Upper lobe of left lung (tissue), 6 donors: ENCODE measurements around the gene GOLGA6D. TPM values are rescaled to one million over a fixed set of nuclear protein-coding genes. Genes with fewer than 3 reads are reported as not detected.
"Not testable (repeated sequence)": the region's sequence is repeated elsewhere in the genome, so short reads cannot be mapped to it uniquely, and the experiment has no call there.

Experiments used
- ATAC-seq, 2 donors: fragments of 200-7000 bp; cut with Tn5 transposase; one replicate each; pipeline ENCODE4 v1.9.1; 2022; ENCODE audit warnings: mild to moderate bottlenecking in 2 of 2, moderate library complexity in 2 of 2; ENCODE audit not compliant: low FRiP score in 2 of 2
- DNase-seq, 2 donors: peaks; one replicate each; pipeline ENCODE4 v3.0.0-alpha.2; 2019 to 2020
- H3K27ac ChIP-seq, 4 donors: fragments of 200-600 bp; sonication (generic); one replicate each; pipeline ENCODE4 v1.5.1; 2016 to 2019
- H3K27me3 ChIP-seq, 4 donors: fragments of 200-600 bp; sonication (generic); one replicate each; pipeline ENCODE4 v1.5.1; 2017 to 2019
- H3K36me3 ChIP-seq, 4 donors: fragments of 200-600 bp; sonication (generic); one replicate each; pipeline ENCODE4 v1.5.1; 2016 to 2019
- H3K4me1 ChIP-seq, 4 donors: fragments of 200-600 bp; sonication (generic); one replicate each; pipeline ENCODE4 v1.5.1; 2018 to 2019
- H3K4me3 ChIP-seq, 4 donors: fragments of 200-600 bp; sonication (generic); one replicate each; pipeline ENCODE4 v1.5.1; 2017 to 2019; ENCODE audit warnings: mild to moderate bottlenecking in 2 of 4, moderate library complexity in 1 of 4
- H3K9me3 ChIP-seq, 4 donors: fragments of 200-600 bp; sonication (generic); one replicate each; pipeline ENCODE4 v1.5.1; 2018 to 2019
- CTCF ChIP-seq, 6 experiments: fragments of 450-650 bp in 4 of 6; fragments of 200-600 bp in 2 of 6; sonication (generic) in 2 of 6; IDR thresholded peaks; one replicate each; pipeline ENCODE4 v1.5.1; 2016 to 2019; ENCODE audit warnings: antibody characterized with exemption in 6 of 6
- EP300 ChIP-seq, 4 donors: sonication (generic); formaldehyde crosslinking; IDR thresholded peaks; one replicate each; pipeline ENCODE4 v1.5.1; 2017; ENCODE audit warnings: antibody characterized with exemption in 4 of 4, control low read depth in 2 of 4
- POLR2A ChIP-seq, 4 donors: fragments of 450-650 bp; IDR thresholded peaks; one replicate each; pipeline ENCODE4 v1.5.1; 2016 to 2017; ENCODE audit warnings: antibody characterized with exemption in 4 of 4, mild to moderate bottlenecking in 2 of 4
- POLR2AphosphoS5 ChIP-seq, 2 donors: sonication (generic); formaldehyde crosslinking; IDR thresholded peaks; one replicate each; pipeline ENCODE4 v1.5.1; 2017; ENCODE audit warnings: antibody characterized with exemption in 2 of 2
- WGBS, 2 donors: methylation state at CpG; one replicate each; pipeline ENCODE4 v1.1.5; 2017 to 2018; 5-methylcytosine and 5-hydroxymethylcytosine counted together
- total RNA-seq, 6 donors: library from RNA; depleted of rRNA in 4 of 6; stranded (reverse); fragments of >200 nt in 4 of 6; gene quantifications; one replicate each; pipeline versions ENCODE4 v1.1.0 to v1.2.1, GENCODE V29; 2016 to 2021
- donor health status: DM: no; HTN: no; CAD: no; lungs with moderate emphysema.
- donor health status: DM: no; HTN: yes; CAD: no; lungs with severe emphysema.

GOLGA6D gene
- total RNA-seq, 6 donors from 2014 or later = 0.07 to 0.15 TPM; not detected in 4

GRCh38 chr15:75327491-75327890 lies 44.9 kb downstream of the GOLGA6D start:
- Histone ChIP-seq H3K27me3 (no peaks in the 10 kb centered on the region), H3K9me3 (no peaks in the 10 kb centered on the region), H3K36me3 (no peaks in the 10 kb centered on the region), H3K4me3 (no peak overlapping the region), H3K27ac (no peak overlapping the region), H3K4me1 (no peaks in the 10 kb centered on the region)
- DNase-seq (no peak), ATAC-seq (no peak)
- WGBS, 2 donors = 79% methylated on average over 2 of the region's 3 CpGs; no CpG with 5 or more reads in 1 of the 2 donors
- TF ChIP-seq POLR2AphosphoS5 (IDR thresholded peaks at IDR 0.05) (no peak), POLR2A (IDR thresholded peaks at IDR 0.05) (no peak), CTCF (IDR thresholded peaks at IDR 0.05) (no peak), EP300 (IDR thresholded peaks at IDR 0.05) (no peak)

GRCh38 chr15:75328493-75329314 lies 46.1 kb downstream of the GOLGA6D start:
- WGBS, 2 donors = 86% methylated on average over 8 of the region's 10 CpGs; no CpG with 5 or more reads in 1 of the 2 donors
- ATAC-seq = no peak

GRCh38 chr15:75329571-75329970 lies 46.9 kb downstream of the GOLGA6D start:
- no peak overlapping the region for H3K27ac ChIP-seq
- WGBS, 2 donors = 94 to 95% methylated on average over 2 of the region's 2 CpGs
- ATAC-seq (no peak), DNase-seq (no peak)
- no peak overlapping the region for H3K4me3 ChIP-seq
- TF ChIP-seq POLR2AphosphoS5 (IDR thresholded peaks at IDR 0.05) = no peak
- TF ChIP-seq CTCF (IDR thresholded peaks at IDR 0.05) = no peak
- TF ChIP-seq POLR2A (IDR thresholded peaks at IDR 0.05) = no peak
- no peak for TF ChIP-seq EP300 (IDR thresholded peaks at IDR 0.05)
- H3K36me3 ChIP-seq = no peaks in the 10 kb centered on the region
- no peaks in the 10 kb centered on the region for H3K27me3 ChIP-seq
- H3K4me1 ChIP-seq = no peaks in the 10 kb centered on the region
- H3K9me3 ChIP-seq = no peaks in the 10 kb centered on the region

More at GRCh38 chr15:75328493-75329314, 46.1 kb downstream of the GOLGA6D start:
- TF ChIP-seq POLR2AphosphoS5 (IDR thresholded peaks at IDR 0.05) = no peak
- TF ChIP-seq EP300 (IDR thresholded peaks at IDR 0.05) = no peak
- no peaks in the 10 kb centered on the region for H3K27me3 ChIP-seq
- H3K9me3 ChIP-seq = no peaks in the 10 kb centered on the region
- DNase-seq = no peak
- H3K27ac ChIP-seq = no peak overlapping the region
- H3K4me3 ChIP-seq = no peak overlapping the region
- H3K4me1 ChIP-seq = no peaks in the 10 kb centered on the region
- H3K36me3 ChIP-seq = no peaks in the 10 kb centered on the region

GRCh38 chr15:75332093-75332492 lies 49.5 kb downstream of the GOLGA6D start:
- H3K9me3 ChIP-seq, H3K27me3 ChIP-seq, H3K4me3 ChIP-seq, H3K27ac ChIP-seq, H3K36me3 ChIP-seq, ATAC-seq, DNase-seq: not testable (repeated sequence)
- WGBS, 2 donors = 73 to 79% methylated on average over 7 of the region's 7 CpGs
- H3K4me1 ChIP-seq = peaks cover 7 to 18% (median 12%) of the 10 kb centered on the region in 4 donors

GRCh38 chr15:75333654-75334419 lies 51.2 kb downstream of the GOLGA6D start:
- H3K36me3 ChIP-seq, H3K27ac ChIP-seq, H3K27me3 ChIP-seq, H3K9me3 ChIP-seq, ATAC-seq, DNase-seq, H3K4me3 ChIP-seq: not testable (repeated sequence)
- WGBS, 2 donors = 91 to 95% methylated on average over 15 of the region's 15 CpGs
- H3K4me1 ChIP-seq = peaks cover 7 to 20% (median 13%) of the 10 kb centered on the region in 4 donors

- no peak for ATAC-seq
- peaks cover 0 to 19% (median 11%) of the 10 kb centered on the region in 4 donors for H3K36me3 ChIP-seq
- no peaks in the 10 kb centered on the region for H3K9me3 ChIP-seq
- peak overlapping the region in 2 of 4 donors; percentile 59 to 87 for H3K27ac ChIP-seq
- peaks cover 7 to 20% (median 13%) of the 10 kb centered on the region in 4 donors for H3K4me1 ChIP-seq
- peak overlapping the region; percentile 50 to 99 (median 94) for H3K4me3 ChIP-seq
- 32 to 44% methylated on average over 3 of the region's 3 CpGs for WGBS, 2 donors
- TF ChIP-seq CTCF (IDR thresholded peaks at IDR 0.05) (no peak), POLR2AphosphoS5 (IDR thresholded peaks at IDR 0.05) (no peak), POLR2A (IDR thresholded peaks at IDR 0.05) (no peak), EP300 (IDR thresholded peaks at IDR 0.05) (no peak)
- DNase-seq = no peak
- no peaks in the 10 kb centered on the region for H3K27me3 ChIP-seq
Observed at GRCh38 chr15:75335313-75335704, 52.7 kb downstream of the GOLGA6D start.
